ENCODE data around the gene STK25.
A peak's percentile ranks its signal among the peaks of the same experiment; 100 is the strongest.
"Not testable (repeated sequence)": the region's sequence is repeated elsewhere in the genome, so short reads cannot be mapped to it uniquely, and the experiment has no call there.

STK25 gene

DNA sequence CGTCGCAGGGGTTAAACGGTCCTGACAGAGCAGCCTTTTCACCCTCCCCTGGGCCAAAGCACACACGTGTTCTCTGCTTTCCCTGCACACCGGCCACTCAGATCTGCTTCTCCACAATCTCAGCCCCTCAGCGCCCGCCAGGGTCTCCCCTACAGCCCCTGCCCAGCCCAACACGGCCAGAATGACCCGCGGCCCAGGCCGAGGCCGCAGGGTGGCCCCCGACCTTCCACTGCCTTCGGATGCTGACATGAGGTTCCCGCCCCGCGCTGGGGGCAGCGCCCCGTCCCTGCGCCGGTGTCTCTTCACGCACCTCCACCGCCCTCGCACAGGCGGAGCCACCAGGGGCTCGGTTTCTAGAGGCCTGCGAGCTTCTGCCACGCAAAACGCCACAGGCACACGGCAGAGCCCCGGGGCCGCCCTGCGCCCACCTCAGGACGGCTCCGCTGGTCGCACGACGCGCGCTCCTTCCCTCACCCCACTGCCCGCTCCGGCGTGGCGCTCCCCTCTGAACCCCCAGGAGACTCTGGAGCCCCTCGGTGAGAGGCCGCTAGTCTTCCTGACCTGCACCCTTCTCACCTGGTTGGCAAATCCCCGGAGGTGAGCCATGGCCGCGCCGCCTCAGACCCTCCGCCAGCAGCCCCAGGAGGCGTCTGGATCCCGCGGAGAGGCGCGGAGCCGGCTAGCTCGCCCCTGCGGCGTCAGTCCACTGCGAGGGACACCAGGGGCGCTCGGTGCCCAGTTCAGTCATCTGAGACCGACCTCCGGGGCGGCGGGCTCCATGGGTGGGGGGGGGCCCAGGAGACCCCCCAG, 749 bp downstream of the STK25 start:
- DNase-seq (ENCODE audit: low read depth) = peak; percentile 12

DNA sequence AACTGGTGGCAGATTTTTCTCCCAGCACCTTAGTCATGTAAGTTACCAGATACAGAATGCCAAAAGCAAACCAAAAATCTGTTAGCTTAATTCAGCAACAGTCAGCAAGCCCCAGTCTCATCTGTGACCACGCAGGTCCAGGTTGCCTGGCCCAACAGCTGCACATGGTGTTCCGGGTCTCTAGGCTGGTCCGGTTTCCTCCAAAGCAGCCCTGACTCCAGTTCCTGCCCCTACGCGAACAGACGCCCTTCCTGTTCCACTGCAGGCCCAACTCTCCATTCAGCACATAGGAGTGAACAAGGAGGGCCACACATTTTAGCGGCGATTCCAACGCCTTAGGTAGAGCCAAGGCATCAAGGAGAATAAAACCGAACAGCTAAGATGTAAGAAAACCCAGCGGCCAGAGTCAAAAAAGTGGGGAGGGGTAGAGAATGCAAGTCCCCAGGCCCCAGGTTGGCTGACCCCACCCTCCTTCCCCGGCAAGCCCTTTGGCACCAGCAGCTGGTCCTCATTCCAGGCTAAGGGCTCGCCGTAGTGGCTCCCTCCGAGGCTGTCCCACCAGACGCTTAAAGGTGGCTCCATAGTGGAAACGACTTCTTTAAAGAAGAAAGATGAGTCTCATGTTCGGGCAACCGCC, 1.5 kb downstream of the STK25 start:
- DNase-seq (ENCODE audit: low read depth) = no peak

DNA sequence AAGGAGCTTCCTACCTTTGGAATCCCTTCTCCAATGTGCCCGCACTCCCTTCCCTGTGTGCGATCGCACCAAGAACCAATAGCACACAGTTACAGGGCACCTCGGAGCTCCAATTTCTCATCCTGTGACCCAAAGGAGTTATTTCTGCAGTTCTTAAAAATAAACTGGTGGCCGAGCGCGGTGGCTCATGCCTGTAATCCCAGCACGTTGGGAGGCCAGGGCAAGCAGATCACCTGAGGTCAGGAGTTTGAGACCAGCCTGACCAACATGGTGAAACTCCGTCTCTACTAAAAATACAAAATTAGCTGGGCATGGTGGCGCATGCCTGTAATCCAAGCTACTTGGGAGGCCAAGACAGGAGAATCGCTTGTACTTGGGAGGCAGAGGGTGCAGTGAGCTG, 2.1 kb downstream of the STK25 start:
- DNase-seq (ENCODE audit: low read depth) = not testable (repeated sequence)

DNA sequence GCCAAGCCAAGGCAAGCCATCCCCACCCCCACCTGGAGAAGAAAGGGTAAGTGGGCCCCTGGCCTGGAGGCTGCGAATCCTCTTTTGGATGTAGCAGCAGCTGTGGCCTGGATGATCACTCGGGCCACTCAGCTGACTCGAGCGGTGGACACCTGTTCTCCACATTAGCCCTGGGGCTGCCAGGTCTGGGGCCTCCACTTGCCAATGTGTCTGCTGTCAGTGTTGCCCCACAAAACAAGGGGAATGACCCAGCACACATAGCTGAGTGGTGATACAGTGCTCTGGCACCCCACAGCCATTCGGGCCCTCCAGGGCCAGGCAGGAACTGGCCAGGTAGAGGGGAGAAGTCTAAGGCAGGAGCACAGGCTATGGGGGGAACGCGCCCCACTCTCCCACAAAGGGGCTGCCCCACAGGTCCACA, 2.6 kb downstream of the STK25 start:
- no peak for DNase-seq (ENCODE audit: low read depth)

DNA sequence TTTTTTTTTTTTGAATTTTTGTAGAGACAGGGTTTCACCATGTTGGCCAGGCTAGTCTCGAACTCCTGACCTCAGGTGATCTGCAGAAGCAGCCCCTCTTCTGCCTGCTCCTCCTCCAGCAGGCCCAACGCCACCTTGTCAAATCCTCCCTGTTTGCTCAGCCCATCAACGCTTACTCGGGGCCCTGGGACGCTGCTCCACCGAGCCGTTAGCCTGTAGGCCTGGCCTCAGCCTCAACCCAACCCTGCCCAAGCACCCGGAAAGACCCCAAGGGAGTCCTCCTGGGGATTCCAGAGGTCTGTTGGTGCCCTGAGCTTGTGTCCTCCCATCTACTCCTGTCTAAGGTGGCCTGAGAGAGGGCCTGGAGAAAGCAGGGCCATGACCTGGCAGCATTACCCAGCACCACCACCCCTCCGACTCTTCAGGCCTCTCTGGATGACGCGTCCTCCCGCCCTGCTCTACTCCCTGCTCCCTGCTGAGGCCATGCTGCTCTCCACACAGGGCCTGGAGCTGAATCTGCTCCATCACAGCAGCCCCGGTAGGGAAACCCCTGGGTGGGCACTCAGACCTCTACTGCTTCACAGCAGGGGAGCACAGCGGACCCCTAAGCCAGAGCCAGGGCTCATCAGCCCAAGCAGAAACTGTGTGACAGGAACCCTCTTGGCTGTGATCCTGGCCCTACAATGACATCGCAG, 3.2 kb downstream of the STK25 start:
- no peak for DNase-seq (ENCODE audit: low read depth)

DNA sequence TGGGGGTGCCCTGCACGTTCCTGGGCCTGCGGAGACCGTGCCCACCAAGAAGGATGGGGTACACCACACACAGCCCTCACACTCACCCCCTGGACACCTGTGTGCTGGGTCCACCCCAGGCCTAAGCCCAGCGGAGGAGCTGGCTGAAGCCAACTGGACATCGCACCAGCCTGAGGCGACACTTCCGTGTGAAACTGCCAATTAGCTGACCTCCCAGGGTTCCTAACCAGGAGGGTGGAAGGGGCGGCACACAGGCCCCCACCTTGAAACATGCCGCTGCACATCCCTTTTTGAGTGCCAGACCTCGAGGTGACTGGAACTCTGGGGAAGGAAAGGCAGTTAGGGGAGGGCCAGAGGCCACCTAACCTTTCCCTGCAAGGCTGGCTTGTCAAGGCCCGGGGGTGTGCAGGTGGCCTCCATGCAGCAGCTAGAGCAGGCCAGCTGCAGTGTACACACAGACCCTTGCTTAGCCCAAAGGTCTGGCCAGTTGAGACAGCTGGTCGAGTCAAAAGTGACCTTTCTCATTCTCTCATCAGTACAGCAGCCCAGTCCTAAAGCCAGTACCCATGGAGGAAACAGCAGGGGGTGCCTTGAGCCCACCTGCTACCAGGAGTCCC, 4.5 kb downstream of the STK25 start:
- no peak for DNase-seq (ENCODE audit: low read depth)

DNA sequence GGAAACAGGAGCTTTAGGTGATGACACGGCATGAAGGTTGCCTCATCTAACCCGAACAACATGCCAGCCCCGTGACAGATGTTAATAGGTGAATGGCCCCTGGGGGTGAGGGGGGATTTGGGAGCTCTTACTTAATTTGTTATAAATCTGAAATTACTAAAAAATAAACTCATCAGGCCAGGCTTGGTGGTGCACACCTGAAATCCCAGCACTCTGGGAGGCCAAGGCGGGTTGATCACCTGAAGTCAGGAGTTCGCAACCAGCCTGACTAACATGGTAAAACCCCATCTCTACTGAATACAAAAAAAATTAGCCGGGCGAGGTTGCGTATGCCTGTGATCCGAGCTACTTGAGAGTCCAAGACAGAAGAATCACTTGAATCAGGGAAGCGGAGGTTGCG, 6.1 kb downstream of the STK25 start:
- DNase-seq (ENCODE audit: low read depth) = no peak

DNA sequence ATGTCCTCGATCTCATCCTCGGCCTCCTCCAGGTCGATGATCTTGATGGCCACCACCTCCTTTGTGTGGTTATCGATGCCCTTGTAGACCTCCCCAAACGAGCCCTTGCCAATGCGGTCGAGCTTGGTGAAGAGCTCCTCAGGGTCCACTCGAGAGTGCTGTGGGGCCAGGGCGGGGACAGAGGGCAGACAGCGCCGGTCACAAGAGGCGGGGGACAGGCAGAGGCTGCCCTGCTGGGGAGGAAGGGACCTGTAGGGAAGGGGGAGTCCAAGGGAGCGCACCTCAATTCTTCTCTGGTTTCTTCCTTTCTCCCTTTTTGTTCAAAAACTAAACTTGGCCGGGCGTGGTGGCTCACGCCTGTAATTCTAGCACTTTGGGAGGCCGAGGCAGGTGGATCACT, 6.8 kb downstream of the STK25 start:
- DNase-seq (ENCODE audit: low read depth) = no peak

DNA sequence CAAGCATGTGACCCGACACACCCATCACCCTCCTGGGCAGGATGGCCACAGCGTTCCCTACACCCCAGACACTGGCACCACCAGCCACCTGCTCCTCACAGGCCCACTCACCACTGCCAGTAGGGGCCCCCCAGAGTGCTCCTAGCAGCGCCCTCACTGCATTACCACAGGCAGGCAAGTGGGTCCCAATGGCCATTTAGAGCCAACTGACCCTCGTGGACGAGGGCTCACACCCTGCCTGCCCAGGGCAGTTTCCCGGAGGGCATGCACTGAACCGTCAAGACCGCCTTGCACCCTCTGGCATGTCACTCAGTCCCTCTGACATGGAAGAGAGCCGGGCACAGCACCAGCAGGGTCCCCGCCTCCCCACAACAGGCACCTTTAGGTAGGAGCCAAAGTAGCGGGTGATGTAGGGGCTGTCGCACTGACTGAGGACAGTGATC, 7.3 kb downstream of the STK25 start:
- DNase-seq (ENCODE audit: low read depth) = no peak

DNA sequence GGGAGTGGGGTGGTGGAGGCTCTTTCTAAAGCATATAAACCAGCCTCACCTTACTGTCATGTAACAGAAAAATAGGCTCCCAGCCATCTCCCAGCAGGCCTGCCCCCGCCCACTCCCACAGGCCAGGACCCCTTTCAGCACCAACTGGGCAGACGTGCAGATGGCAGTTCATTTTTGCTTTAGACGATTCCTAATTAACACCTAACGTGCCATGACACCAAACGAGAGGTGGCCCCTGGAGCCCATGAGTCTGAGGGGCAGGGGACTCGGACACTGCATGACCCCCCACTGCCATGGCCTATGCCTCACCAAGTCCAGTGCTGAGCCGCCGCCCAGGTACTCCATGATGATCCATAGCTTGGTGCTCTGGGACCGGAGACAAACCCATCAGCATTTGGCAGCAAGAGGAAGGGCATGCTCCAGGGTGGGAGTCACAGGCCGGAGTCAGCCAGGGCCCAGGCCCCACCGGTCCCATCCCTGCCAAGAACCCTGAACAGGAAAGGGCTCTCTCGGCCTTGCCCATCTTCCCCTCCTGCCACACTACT, 7.9 kb downstream of the STK25 start:
- no peak for DNase-seq (ENCODE audit: low read depth)

DNA sequence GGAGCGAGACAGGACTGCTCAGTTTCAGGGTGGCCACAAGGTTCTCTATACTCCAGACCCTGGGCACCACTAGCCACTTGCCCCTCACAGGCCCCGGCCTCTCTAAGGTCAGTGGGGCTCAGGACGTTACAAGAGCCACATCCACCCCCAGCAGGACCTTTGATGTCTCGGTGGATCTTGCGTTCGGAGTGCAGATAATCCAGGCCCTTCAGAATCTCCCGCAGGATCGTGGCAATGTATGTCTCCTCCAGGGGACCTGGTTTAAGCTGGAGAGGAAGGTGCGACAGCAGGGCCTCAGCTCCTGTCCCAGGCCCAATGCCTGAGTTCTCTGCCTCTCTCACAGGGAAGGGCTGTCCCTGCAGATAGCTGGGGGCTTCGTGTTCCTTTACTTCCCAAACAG, 8.4 kb downstream of the STK25 start:
- no peak for DNase-seq (ENCODE audit: low read depth)

DNA sequence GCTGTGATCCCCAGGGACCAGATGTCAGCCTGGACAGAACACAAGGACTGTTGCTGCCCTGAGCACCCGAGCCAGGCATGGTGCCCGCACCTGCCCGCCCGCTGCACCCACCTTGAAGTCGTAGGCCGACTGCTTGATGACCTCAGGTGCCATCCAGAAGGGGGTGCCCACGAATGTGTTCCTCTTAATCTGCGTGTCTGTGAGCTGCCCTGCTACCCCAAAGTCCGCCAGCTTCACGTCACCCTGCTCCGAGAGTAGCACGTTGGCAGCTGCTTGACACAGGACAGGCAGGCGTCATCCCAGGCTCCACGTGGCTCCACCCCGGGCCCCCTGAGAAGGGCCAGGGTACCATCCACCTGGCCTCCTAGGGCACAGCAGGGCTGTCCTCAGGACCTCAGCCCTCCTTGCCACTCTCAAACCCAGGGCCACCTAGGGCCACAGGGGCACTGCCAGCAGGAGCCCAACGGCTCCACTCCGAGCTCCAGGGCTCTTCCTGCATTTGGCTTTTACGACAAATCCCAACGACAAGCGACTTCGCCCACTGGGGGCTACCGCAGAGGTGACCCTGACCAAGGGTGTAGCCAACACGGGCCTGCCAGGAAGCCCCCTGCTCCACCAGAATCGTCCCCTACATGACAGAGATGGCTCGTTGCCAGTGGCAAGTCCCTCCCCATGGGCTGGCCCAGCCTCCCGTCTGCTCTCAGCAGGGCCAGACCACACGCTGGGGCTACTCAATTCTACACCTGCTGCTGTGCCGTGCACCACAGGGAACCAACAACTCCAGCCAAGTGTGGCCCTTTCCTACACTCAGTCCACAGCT, 9.0 kb downstream of the STK25 start:
- DNase-seq (ENCODE audit: low read depth) = no peak

DNA sequence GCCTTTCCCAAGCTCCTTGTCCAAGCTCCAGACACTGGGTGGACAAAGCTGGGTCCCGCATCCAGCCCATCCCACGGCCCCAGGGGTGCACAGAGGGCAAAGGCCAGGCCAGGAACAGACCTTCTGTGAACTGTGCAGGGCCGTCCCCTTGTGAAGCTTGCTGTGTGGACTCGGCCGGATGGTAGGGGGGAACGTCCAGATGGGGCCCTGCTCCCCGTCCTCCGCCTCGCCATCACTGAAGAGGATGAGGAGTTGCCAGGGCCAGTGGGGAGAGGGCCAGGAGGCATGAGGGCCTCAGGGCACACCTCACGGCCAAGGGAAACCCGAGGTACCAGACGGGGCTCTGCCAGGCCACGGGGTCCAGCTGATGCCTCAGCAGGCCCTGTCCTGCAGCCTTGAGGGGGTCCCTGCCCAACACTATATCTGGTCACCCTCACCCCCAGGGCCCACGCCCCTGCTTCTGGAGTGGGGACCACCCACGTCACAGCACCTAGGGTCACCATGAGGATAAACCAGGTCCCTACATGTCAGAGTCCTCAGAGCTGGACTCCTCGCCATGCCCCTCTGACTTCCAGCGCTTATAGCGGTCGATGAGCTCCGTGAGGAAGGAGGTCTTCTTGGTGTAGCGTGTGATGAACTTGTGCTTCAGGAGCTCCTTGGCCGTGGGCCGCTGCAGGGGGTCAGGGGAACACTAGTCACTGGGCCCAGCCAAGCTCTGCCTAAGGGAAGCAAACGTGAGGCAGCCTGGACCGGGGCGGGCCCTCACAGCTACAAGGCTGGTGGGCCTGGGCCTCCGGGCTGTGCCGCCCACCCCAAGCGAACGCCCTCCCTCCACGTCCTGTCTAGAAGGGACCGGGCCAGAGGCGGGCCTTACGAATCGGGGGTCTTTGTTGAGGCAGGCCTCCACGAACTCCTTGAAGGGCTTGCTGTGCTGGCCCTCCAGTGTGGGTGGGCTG, 10.0 kb downstream of the STK25 start:
- DNase-seq (ENCODE audit: low read depth) = no peak

DNA sequence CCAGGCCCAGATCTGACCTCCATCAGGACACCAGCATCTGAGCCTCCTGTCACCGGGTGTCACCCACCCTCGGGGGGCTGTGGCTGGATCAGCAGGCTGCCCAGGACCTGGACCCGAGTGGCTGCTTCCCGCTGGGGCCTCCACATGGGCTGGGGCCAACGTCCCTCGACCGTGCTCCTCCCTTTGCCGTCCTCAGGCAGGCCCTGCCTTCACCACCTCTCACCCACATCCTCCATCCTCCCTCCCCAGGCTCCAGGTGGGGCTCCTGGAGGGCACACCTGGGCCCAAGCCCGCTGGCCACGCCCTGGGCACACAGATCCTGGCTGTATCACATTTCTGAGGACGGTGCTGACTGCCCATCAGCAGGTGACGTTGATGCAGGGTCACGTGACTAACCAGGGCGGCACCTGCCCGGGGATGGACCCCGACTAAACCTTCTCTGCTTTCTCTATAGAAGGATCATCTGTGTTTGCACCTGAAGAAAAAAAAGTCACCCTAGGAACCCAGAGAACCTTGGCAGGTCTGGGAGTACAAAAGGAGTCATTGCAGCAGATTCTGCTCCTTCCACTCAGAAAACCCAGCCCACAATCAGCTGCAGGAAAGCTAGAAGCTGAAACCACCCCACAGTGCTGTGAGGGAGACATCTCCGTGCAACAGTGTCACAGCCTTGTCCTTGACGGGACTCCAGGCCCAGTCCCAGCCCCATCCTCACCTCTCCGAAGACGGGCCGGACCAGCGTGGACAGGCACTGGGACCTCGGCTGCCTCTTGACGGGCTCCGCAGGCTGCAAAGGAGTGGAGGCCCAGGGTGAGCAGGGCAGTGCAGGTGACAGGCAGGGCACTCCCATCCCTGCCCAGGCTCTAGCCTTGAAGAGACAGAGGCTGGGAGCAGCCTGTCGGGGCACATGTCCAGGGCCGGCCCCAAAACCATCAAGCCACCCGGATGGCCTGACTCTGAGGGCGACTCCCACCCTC, 11.2 kb downstream of the STK25 start:
- no peak for DNase-seq (ENCODE audit: low read depth)

DNA sequence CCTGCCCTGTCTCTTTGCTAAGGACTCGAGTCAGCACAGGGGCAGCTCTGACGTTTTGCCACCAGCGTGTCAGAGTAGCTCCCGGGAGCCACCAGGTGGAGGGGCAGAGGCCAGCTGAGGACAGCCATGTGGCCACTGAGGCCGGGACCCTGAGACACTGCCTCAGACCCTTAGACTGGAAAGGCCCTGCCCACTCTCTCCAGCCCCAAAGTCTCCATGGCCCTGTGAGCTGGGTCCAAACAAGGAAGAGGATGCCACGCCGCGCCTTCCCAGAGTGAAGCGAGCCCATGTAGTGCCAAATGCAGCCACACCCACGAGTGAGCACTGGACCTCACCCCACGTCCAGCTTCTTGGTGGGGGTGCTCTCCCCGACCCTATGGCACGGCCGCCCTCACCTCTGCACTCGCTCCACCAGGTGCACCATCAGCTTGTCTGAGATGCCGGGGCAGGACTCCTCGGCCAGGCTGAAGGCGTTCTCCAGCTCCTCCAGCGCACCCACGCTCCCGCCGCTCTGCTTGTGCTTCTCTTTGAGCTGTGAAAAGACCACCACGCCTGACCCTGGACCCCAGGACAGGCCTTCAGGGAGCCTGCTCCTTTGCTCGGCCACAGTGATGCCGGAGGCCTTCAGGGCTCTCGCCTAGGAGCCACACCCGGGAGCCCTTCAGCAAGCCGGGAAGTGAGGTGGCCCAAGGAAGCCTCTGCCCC, 12.2 kb downstream of the STK25 start:
- no peak for DNase-seq (ENCODE audit: low read depth)

DNA sequence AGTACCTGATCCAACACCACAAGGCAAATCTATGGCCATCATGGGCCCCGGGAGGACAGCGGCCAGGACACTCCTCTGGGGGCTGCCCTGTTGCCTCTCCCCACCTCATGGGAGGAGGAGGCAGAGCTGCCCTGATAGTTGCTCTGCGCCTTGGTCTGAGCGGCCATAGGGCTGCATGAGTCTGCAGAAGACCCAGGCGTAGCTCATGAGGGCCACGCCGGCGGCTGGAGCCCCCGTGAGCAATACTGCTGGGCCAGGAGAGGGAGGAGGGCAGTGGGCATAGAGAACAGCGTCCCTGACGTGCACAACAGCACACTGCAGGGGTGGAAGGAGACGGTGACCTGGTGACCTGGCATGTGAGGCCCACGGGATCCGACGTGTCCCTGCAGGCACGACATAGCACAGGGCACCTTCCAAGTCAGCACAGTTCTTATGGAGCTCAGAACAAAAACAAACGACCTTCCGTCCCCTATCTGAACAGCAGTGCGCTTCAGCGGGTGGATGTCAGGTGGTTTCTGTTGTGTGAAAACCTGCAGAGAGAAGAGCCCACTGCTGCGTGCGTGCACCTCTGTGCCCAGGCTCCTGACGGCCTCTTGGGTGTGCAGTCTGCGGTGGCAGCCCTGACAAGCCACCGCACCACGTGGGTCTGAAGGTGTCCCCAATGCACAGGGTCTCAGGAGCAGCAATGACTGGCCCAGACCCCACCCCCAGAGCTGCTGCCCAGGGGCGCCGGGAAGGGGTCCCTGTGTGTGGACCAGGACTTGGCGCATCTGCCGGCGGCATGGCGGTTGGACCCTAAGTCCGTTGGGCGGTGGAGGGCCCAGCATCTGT, 13.0 kb downstream of the STK25 start:
- no peak for DNase-seq (ENCODE audit: low read depth)

DNA sequence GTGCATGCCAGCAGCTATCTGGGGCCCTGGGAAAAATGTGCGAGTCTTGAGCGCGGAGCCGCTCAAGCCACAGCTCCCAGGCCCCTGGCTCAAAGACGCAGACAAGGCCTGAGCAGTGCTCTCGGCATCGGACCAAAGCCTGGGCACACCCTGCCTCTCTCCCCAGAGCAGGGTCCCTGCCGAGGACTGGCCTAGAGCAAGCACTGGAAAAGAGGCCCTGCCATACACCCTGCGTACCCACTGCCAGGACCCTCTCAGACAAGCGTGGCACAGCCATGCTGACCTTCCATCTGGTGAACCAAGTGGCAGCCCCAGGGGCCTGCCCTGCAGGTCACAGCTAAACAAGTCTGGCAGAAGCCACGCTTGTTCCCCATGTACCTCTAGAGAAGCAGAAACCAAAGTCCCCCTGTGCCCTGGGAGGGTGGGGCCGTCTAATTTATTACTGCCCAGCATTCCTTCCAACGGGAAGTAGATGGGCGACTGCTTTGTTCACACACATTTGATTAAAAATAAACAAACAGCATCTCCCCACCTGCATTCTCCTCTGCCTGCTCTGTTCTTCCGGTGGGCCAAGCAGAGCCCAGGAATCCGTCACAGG, 14.0 kb downstream of the STK25 start:
- no peak for DNase-seq (ENCODE audit: low read depth)
